K562 (cell line): ENCODE results near the gene CCP110. TPM values are rescaled to one million over a fixed set of nuclear protein-coding genes. Genes with fewer than 3 reads are reported as not detected.
A peak's percentile ranks its signal among the peaks of the same experiment; 100 is the strongest.

Experiments used
- ARID1B ChIP-seq: fragments of 450-650 bp; IDR thresholded peaks from 2 replicates; pipeline ENCODE4 v1.6.1; 2016; ENCODE audit warnings: antibody characterized with exemption, mild to moderate bottlenecking, inconsistent platforms
- ARID3A ChIP-seq: IDR thresholded peaks from 2 replicates; pipeline ENCODE4 v1.6.1; 2012; ENCODE audit warnings: low read depth, low read length, improper control_type of control experiment, borderline replicate concordance
- ATF3 ChIP-seq, 2 experiments: fragments of 450-650 bp in 1 of 2; sonication (generic) in 1 of 2; formaldehyde crosslinking in 1 of 2; IDR thresholded peaks in 1 of 2; conservative IDR thresholded peaks in 1 of 2; 2 replicates each; pipeline versions ENCODE4 v1.6.1 to v1.8.1; 2016 to 2023; ENCODE audit warnings: mild to moderate bottlenecking in 2 of 2, moderate library complexity in 2 of 2, inconsistent platforms in 1 of 2, missing genetic modification reagents in 1 of 2
- C11orf30 ChIP-seq: fragments of 450-650 bp; IDR thresholded peaks from 2 replicates; pipeline ENCODE4 v1.6.1; 2016; ENCODE audit warnings: low read depth, mild to moderate bottlenecking
- CBX3 ChIP-seq, 2 experiments: IDR thresholded peaks; 1 replicate in 1 of 2; 2 replicates in 1 of 2; pipeline ENCODE4 v1.6.1; 2012; ENCODE audit warnings: inconsistent platforms in 2 of 2, low read length in 2 of 2, borderline replicate concordance in 1 of 2, control low read depth in 1 of 2
- CREB1 ChIP-seq, 2 experiments: sonication (generic) in 1 of 2; formaldehyde crosslinking in 1 of 2; IDR thresholded peaks; 2 replicates each; pipeline versions ENCODE4 v1.6.1 to v1.8.0; 2012 to 2022; ENCODE audit warnings: inconsistent platforms in 1 of 2, mild to moderate bottlenecking in 1 of 2, missing genetic modification reagents in 1 of 2, moderate library complexity in 1 of 2
- ELF1 ChIP-seq: fragments of 200-800 bp; sonication (Bioruptor generic); IDR thresholded peaks from 2 replicates; pipeline ENCODE4 v1.6.1; 2016; ENCODE audit warnings: missing genetic modification characterization, missing compliant biosample characterization
- GTF2E2 ChIP-seq: fragments of 200-800 bp; sonication (Bioruptor generic); IDR thresholded peaks from 2 replicates; pipeline ENCODE4 v1.6.1; 2016; ENCODE audit warnings: missing genetic modification characterization, missing compliant biosample characterization
- JUND ChIP-seq, 2 experiments: IDR thresholded peaks; 2 replicates in 1 of 2; 3 replicates in 1 of 2; pipeline ENCODE4 v1.6.1; 2011; ENCODE audit warnings: borderline replicate concordance in 2 of 2, low read depth in 2 of 2, low read length in 2 of 2, improper control_type of control experiment in 1 of 2, missing biosample characterization in 1 of 2, missing genetic modification characterization in 1 of 2, missing genetic modification reagents in 1 of 2
- L3MBTL2 ChIP-seq: fragments of 450-650 bp; IDR thresholded peaks from 2 replicates; pipeline ENCODE4 v1.6.1; 2016; ENCODE audit warnings: mild to moderate bottlenecking, moderate library complexity
- MCM3 ChIP-seq: fragments of 450-650 bp; IDR thresholded peaks from 2 replicates; pipeline ENCODE4 v1.6.1; 2016
- NCOA2 ChIP-seq, 2 experiments: fragments of 450-650 bp; IDR thresholded peaks; 2 replicates each; pipeline ENCODE4 v1.6.1; 2018; ENCODE audit warnings: mild to moderate bottlenecking in 2 of 2, moderate library complexity in 1 of 2; ENCODE audit not compliant: partially characterized antibody in 2 of 2
- TCF7 ChIP-seq: sonication (generic); IDR thresholded peaks from 2 replicates; pipeline ENCODE4 v1.6.1; 2016; ENCODE audit warnings: antibody characterized with exemption, borderline replicate concordance
- TEAD4 ChIP-seq, 2 experiments: sonication (generic) in 1 of 2; formaldehyde crosslinking in 1 of 2; IDR thresholded peaks; 2 replicates each; pipeline versions ENCODE4 v1.6.1 to v1.8.0; 2012 to 2022; ENCODE audit warnings: borderline replicate concordance in 1 of 2, inconsistent platforms in 1 of 2, low read length in 1 of 2, mild to moderate bottlenecking in 1 of 2, missing genetic modification reagents in 1 of 2
- YY1 ChIP-seq, 3 experiments: IDR thresholded peaks; 2 replicates each; pipeline ENCODE4 v1.6.1; 2011; ENCODE audit warnings: low read length in 2 of 3, mild to moderate bottlenecking in 2 of 3, moderate library complexity in 2 of 3, borderline replicate concordance in 1 of 3, control low read depth in 1 of 3, low read depth in 1 of 3; ENCODE audit not compliant: insufficient read depth in 3 of 3, insufficient replicate concordance in 2 of 3, control insufficient read depth in 1 of 3, insufficient read length in 1 of 3; ENCODE audit errors: extremely low read depth in 1 of 3
- ZBTB33 ChIP-seq: sonication (generic); formaldehyde crosslinking; IDR thresholded peaks from 2 replicates; pipeline ENCODE4 v1.8.1; 2023; ENCODE audit warnings: mild to moderate bottlenecking, missing genetic modification reagents
- ZNF175 ChIP-seq: fragments of 200-800 bp; sonication (Bioruptor generic); IDR thresholded peaks from 2 replicates; pipeline ENCODE4 v1.6.1; 2016; ENCODE audit warnings: low read depth, mild to moderate bottlenecking, missing genetic modification characterization, missing compliant biosample characterization
- ZNF408 ChIP-seq: fragments of 250-450 bp; sonication (Bioruptor Pico); IDR thresholded peaks from 2 replicates; pipeline ENCODE4 v1.4.0; 2020; ENCODE audit warnings: low read depth, mild to moderate bottlenecking, moderate library complexity
- ZNF431 ChIP-seq: sonication (generic); formaldehyde crosslinking; IDR thresholded peaks from 2 replicates; pipeline ENCODE4 v1.8.0; 2022; ENCODE audit warnings: mild to moderate bottlenecking, missing genetic modification reagents
- ZNF644 ChIP-seq: fragments of 200-800 bp; sonication (Bioruptor generic); IDR thresholded peaks from 2 replicates; pipeline ENCODE4 v1.6.1; 2016; ENCODE audit warnings: low read depth, missing genetic modification characterization, missing compliant biosample characterization
- polyA plus RNA-seq, 8 experiments: library from polyadenylated mRNA; depleted of rRNA in 4 of 8; stranded (reverse) in 5 of 8; unstranded in 3 of 8; fragments of >200 nt; fragmentation: Nextera tagmentation in 2 of 8; fragmentation: Illumina TruSeq in 1 of 8; extraction: Ambion mirVana in 2 of 8; extraction: Trizol in 1 of 8; gene quantifications; 2 replicates each; pipeline versions ENCODE4 v1.2.1 to v1.2.3, GENCODE V29; 2011 to 2014; ENCODE audit warnings: inconsistent platforms in 1 of 8, missing spikeins in 1 of 8
- total RNA-seq, 7 experiments: library from RNA; depleted of rRNA in 6 of 7; stranded (reverse); fragments of >200 nt in 6 of 7; fragmentation: Illumina TruSeq in 2 of 7; extraction: Trizol in 2 of 7; gene quantifications; 2 replicates each; pipeline versions ENCODE4 v1.2.1 to v1.2.3, GENCODE V29; 2011 to 2021; ENCODE audit warnings: low replicate concordance in 1 of 7

Gene CCP110
- total and polyA plus RNA-seq, 9 of the 15 experiments (the other 6 are each of a cell fraction or from before 2014, with no cell fraction given): 3.5 to 16.1 (median 12.1) TPM

GRCh38 chr16:19555186-19555937, 31.6 kb downstream of the CCP110 start, which contains the start of gene VPS35L (continued):
- TF ChIP-seq CREB1 (IDR thresholded peaks at IDR 0.05): peak; percentile 75
- TF ChIP-seq CREB1 (CRISPR knock-in tag; IDR thresholded peaks at IDR 0.05): peak; percentile 66; the same call in 1 of the 2 replicates
- peak; percentile 91 for TF ChIP-seq JUND (IDR thresholded peaks at IDR 0.05; ENCODE audit: borderline replicate concordance, low read depth, low read length)
- TF ChIP-seq JUND (tag; IDR thresholded peaks at IDR 0.05; ENCODE audit: borderline replicate concordance, low read depth, low read length): peak; percentile 86; the same call in 2 of the 3 replicates
- TF ChIP-seq YY1 (IDR thresholded peaks at IDR 0.05; ENCODE audit: borderline replicate concordance in 1 of 3, control insufficient read depth in 1 of 3, extremely low read depth in 1 of 3, insufficient read depth in 3 of 3, insufficient read length in 1 of 3, insufficient replicate concordance in 2 of 3, low read depth in 1 of 3, low read length in 2 of 3): peak; percentile 100
- TF ChIP-seq NCOA2 (IDR thresholded peaks at IDR 0.05; ENCODE audit: partially characterized antibody in 2 of 2): peak in 1 of 2 experiments; percentile 94
- TF ChIP-seq ZNF175 (CRISPR knock-in tag): peak; percentile 53
- peak; percentile 87 for TF ChIP-seq ATF3 (IDR thresholded peaks at IDR 0.05)
- no peak; the same call in 1 of the 2 replicates for TF ChIP-seq ATF3 (CRISPR knock-in tag; conservative IDR thresholded peaks at IDR 0.05)
- TF ChIP-seq TCF7: peak; percentile 87; the same call in 1 of the 2 replicates
- TF ChIP-seq ZNF431 (CRISPR knock-in tag): peak; percentile 91
- TF ChIP-seq CBX3 (IDR thresholded peaks at IDR 0.05; ENCODE audit: borderline replicate concordance in 1 of 2, low read length in 2 of 2): peak in 1 of 2 experiments; percentile 50; a peak in 1 of 3 replicates
- TF ChIP-seq MCM3: no peak
- TF ChIP-seq ZBTB33 (CRISPR knock-in tag): peak; percentile 65
- TF ChIP-seq ARID3A: no peak
- peak; percentile 82 for TF ChIP-seq ZNF644 (tag)
- peak; percentile 11; the same call in 1 of the 2 replicates for TF ChIP-seq ARID1B
- no peak for TF ChIP-seq ZNF408
- peak; percentile 86 for TF ChIP-seq C11orf30
- TF ChIP-seq L3MBTL2: peak; percentile 61
- TF ChIP-seq TEAD4 (IDR thresholded peaks at IDR 0.05; ENCODE audit: low read length): peak; percentile 7; the same call in 1 of the 2 replicates
- TF ChIP-seq TEAD4 (CRISPR knock-in tag; IDR thresholded peaks at IDR 0.05; ENCODE audit: borderline replicate concordance): no peak
- peak; percentile 46; the same call in 1 of the 2 replicates for TF ChIP-seq GTF2E2 (tag)
- peak; percentile 50; the same call in 1 of the 2 replicates for TF ChIP-seq ELF1 (tag)
